Smooth muscle cell (in vitro differentiated cells): Measurements from ENCODE around the gene POLL. TPM values are rescaled to one million over a fixed set of nuclear protein-coding genes. Genes with fewer than 3 reads are reported as not detected.

ENCODE experiments used
- DNase-seq: peaks from one replicate; lab custom pipeline; 2025; ENCODE audit not compliant: unreplicated experiment; lab: John Stamatoyannopoulos, UW
- H2AFZ ChIP-seq: fragments of 200-600 bp; sonication (generic); 2 replicates; pipeline ENCODE4 v1.6.0; 2016; ENCODE audit warnings: antibody characterized with exemption, low read depth, mild to moderate bottlenecking
- H3F3A ChIP-seq: fragments of 200-600 bp; sonication (generic); 2 replicates; pipeline ENCODE4 v1.6.0; 2017; ENCODE audit warnings: antibody characterized with exemption, low read depth
- H3K27ac ChIP-seq: fragments of 200-600 bp; sonication (generic); 2 replicates; pipeline ENCODE4 v1.5.1; 2016; ENCODE audit warnings: low read depth, mild to moderate bottlenecking
- H3K27me3 ChIP-seq: fragments of 200-600 bp; sonication (generic); 2 replicates; pipeline ENCODE4 v1.6.1; 2016; ENCODE audit warnings: low read depth, mild to moderate bottlenecking
- H3K36me3 ChIP-seq: fragments of 200-600 bp; sonication (generic); 2 replicates; pipeline ENCODE4 v1.5.1; 2016; ENCODE audit warnings: low read depth
- H3K4me1 ChIP-seq: fragments of 200-600 bp; sonication (generic); 2 replicates; pipeline ENCODE4 v1.5.1; 2016; ENCODE audit warnings: low read depth
- H3K4me2 ChIP-seq: fragments of 200-600 bp; sonication (generic); 2 replicates; pipeline ENCODE4 v1.6.0; 2016; ENCODE audit warnings: mild to moderate bottlenecking
- H3K4me3 ChIP-seq: fragments of 200-600 bp; sonication (generic); 2 replicates; pipeline ENCODE4 v1.5.1; 2016; ENCODE audit warnings: mild to moderate bottlenecking
- H3K79me2 ChIP-seq: fragments of 200-600 bp; sonication (generic); 2 replicates; pipeline ENCODE4 v1.6.0; 2016; ENCODE audit warnings: low read depth, mild to moderate bottlenecking
- H3K9ac ChIP-seq: fragments of 200-600 bp; sonication (generic); 2 replicates; pipeline ENCODE4 v1.6.0; 2016; ENCODE audit warnings: low read depth
- H3K9me3 ChIP-seq: fragments of 200-600 bp; sonication (generic); replicated peaks from 2 replicates; pipeline ENCODE4 v1.5.1; 2016; ENCODE audit warnings: low read depth
- H4K20me1 ChIP-seq: fragments of 200-600 bp; sonication (generic); 2 replicates; pipeline ENCODE4 v1.6.0; 2016; ENCODE audit warnings: low read depth
- CTCF ChIP-seq: fragments of 200-600 bp; sonication (generic); IDR thresholded peaks from 2 replicates; pipeline ENCODE4 v1.5.1; 2017; ENCODE audit warnings: borderline replicate concordance, mild to moderate bottlenecking, antibody characterized with exemption; ENCODE audit not compliant: insufficient read depth, poor library complexity, severe bottlenecking
- WGBS: methylation state at CpG from one replicate; pipeline ENCODE4 v1.1.7; 2016; ENCODE audit warnings: low lambda C conversion rate; 5-methylcytosine and 5-hydroxymethylcytosine counted together
- polyA plus RNA-seq: library from polyadenylated mRNA; unstranded; fragments of >200 nt; fragmentation: Nextera tagmentation; extraction: Ambion mirVana; gene quantifications from 2 replicates; pipeline ENCODE4 v1.2.1, GENCODE V29; 2016
- total RNA-seq: library from RNA; depleted of rRNA; stranded (reverse); fragments of >200 nt; gene quantifications from 2 replicates; pipeline ENCODE4 v1.2.3, GENCODE V29; 2014

The POLL gene
- total and polyA plus RNA-seq, 2 experiments from 2014 or later, result 14.6 to 15.1 TPM

- H3K36me3 ChIP-seq, result no peaks in the 10 kb centered on the region
- DNase-seq, result no peak
- WGBS, result 93% methylated on average over 7 of the region's 7 CpGs
- no peaks in the 10 kb centered on the region for H3K79me2 ChIP-seq
- no peaks in the 10 kb centered on the region for H3K9me3 ChIP-seq
- H3K4me2 ChIP-seq, result no peak overlapping the region
- no peaks in the 10 kb centered on the region for H3F3A ChIP-seq
- H3K4me1 ChIP-seq, result peaks cover 13% of the 10 kb centered on the region
- no peak overlapping the region for H2AFZ ChIP-seq
- no peak for TF ChIP-seq CTCF
- peaks cover 26% of the 10 kb centered on the region for H3K27me3 ChIP-seq
- H3K9ac ChIP-seq, result no peak overlapping the region
- H3K27ac ChIP-seq, result no peak overlapping the region
- H3K4me3 ChIP-seq, result no peak overlapping the region
- H4K20me1 ChIP-seq, result no peaks in the 10 kb centered on the region
Observed at GRCh38 chr10:101572126-101572525, 15.9 kb downstream of the POLL start.

GRCh38 chr10:101571271-101571925, 16.7 kb downstream of the POLL start:
- Histone ChIP-seq H3F3A (no peaks in the 10 kb centered on the region), H2AFZ (no peak overlapping the region), H4K20me1 (no peaks in the 10 kb centered on the region), H3K79me2 (no peaks in the 10 kb centered on the region), H3K4me2 (no peak overlapping the region), H3K27me3 (peaks cover 34% of the 10 kb centered on the region), H3K36me3 (no peaks in the 10 kb centered on the region), H3K4me3 (no peak overlapping the region), H3K9me3 (no peaks in the 10 kb centered on the region), H3K27ac (no peak overlapping the region), H3K4me1 (peaks cover 13% of the 10 kb centered on the region), H3K9ac (no peak overlapping the region)
- DNase-seq, result no peak
- no peak for TF ChIP-seq CTCF
- 86% methylated on average over 6 of the region's 8 CpGs for WGBS

GRCh38 chr10:101570428-101571270, 17.4 kb downstream of the POLL start:
- Histone ChIP-seq H3K4me1 (peaks cover 13% of the 10 kb centered on the region), H4K20me1 (no peaks in the 10 kb centered on the region), H3K36me3 (no peaks in the 10 kb centered on the region), H3K4me2 (peak overlapping the region; percentile 98), H2AFZ (peak overlapping the region; percentile 72), H3K27ac (no peak overlapping the region), H3K9me3 (no peaks in the 10 kb centered on the region), H3K79me2 (no peaks in the 10 kb centered on the region), H3K9ac (peak overlapping the region; percentile 51), H3K27me3 (peaks cover 41% of the 10 kb centered on the region), H3F3A (no peaks in the 10 kb centered on the region), H3K4me3 (peak overlapping the region; percentile 73)
- 22% methylated on average over 31 of the region's 37 CpGs for WGBS
- TF ChIP-seq CTCF, result no peak
- no peak for DNase-seq
